Measurements from ENCODE around the gene BIRC5. TPM values are rescaled to one million over a fixed set of nuclear protein-coding genes. Genes with fewer than 3 reads are reported as not detected.
A peak's percentile ranks its signal among the peaks of the same experiment; 100 is the strongest.
"Not testable (repeated sequence)": the region's sequence is repeated elsewhere in the genome, so short reads cannot be mapped to it uniquely, and the experiment has no call there.

BIRC5 gene
- total RNA-seq, 4 donors from 2014 or later, result 1.2 to 7.9 (median 3.6) TPM

- H3K27me3 ChIP-seq, result peaks cover 3% of the 10 kb centered on the region
- H3K4me1 ChIP-seq, result peaks cover 0 to 30% (median 24%) of the 10 kb centered on the region in 4 donors
- no peaks in the 10 kb centered on the region for H3K9me3 ChIP-seq
- peak; percentile 87 for DNase-seq
- peak overlapping the region; percentile 15 to 80 (median 59) for H3K27ac ChIP-seq
- 9% methylated on average over 21 of the region's 27 CpGs; no CpG with 5 or more reads in 1 of the 2 donors for WGBS, 2 donors (ENCODE audit: low coverage in 1 of 2)
- H3K4me3 ChIP-seq, result no peak overlapping the region
- intact Hi-C loops (cut with DNase I; ENCODE audit: low total_unique reads) (loop anchor here (10.0 kb wide), 1 partner anchor 136 kb away; no protein-coding TSS in a partner anchor), in situ Hi-C loops (cut with MboI; ENCODE audit: low pct_ligation_motif_present in 1 of 4, low pct_unique_long_range_greater_than_20kb in 1 of 4, low sequenced_read_pairs in 3 of 4) (no loop called here)
- no peak for TF ChIP-seq POLR2A (IDR thresholded peaks at IDR 0.05)
- TF ChIP-seq EP300 (IDR thresholded peaks at IDR 0.05; ENCODE audit: low read depth), result no peak
- TF ChIP-seq POLR2AphosphoS5 (IDR thresholded peaks at IDR 0.05), result peak in 1 of 3 donors; percentile 13
- TF ChIP-seq CTCF (IDR thresholded peaks at IDR 0.05), result peak; percentile 98 to 99 (median 99)
- H3K36me3 ChIP-seq, result no peaks in the 10 kb centered on the region
Observed at GRCh38 chr17:78250891-78251772, 37.1 kb downstream of the BIRC5 start.

- no peaks in the 10 kb centered on the region for H3K36me3 ChIP-seq
- H3K4me3 ChIP-seq, result no peak overlapping the region
- 43% methylated on average over 6 of the region's 6 CpGs; no CpG with 5 or more reads in 1 of the 2 donors for WGBS, 2 donors (ENCODE audit: low coverage in 1 of 2)
- H3K27ac ChIP-seq, result peak overlapping the region; percentile 15 to 80 (median 59)
- DNase-seq, result no peak
- H3K4me1 ChIP-seq, result peaks cover 0 to 30% (median 24%) of the 10 kb centered on the region in 4 donors
- TF ChIP-seq POLR2A (IDR thresholded peaks at IDR 0.05) (no peak), CTCF (IDR thresholded peaks at IDR 0.05) (no peak), POLR2AphosphoS5 (IDR thresholded peaks at IDR 0.05) (no peak), EP300 (IDR thresholded peaks at IDR 0.05; ENCODE audit: low read depth) (no peak)
- in situ Hi-C loops (cut with MboI; ENCODE audit: low pct_ligation_motif_present in 1 of 4, low pct_unique_long_range_greater_than_20kb in 1 of 4, low sequenced_read_pairs in 3 of 4) (no loop called here), intact Hi-C loops (cut with DNase I; ENCODE audit: low total_unique reads) (loop anchor here (10.0 kb wide), 1 partner anchor 137 kb away; no protein-coding TSS in a partner anchor)
- H3K9me3 ChIP-seq, result no peaks in the 10 kb centered on the region
- peaks cover 3% of the 10 kb centered on the region for H3K27me3 ChIP-seq
Observed at GRCh38 chr17:78251773-78252103, 37.7 kb downstream of the BIRC5 start.

- Histone ChIP-seq H3K36me3 (no peaks in the 10 kb centered on the region), H3K27ac (peak overlapping the region in 2 of 4 donors; percentile 18 to 80), H3K9me3 (no peaks in the 10 kb centered on the region), H3K27me3 (peaks cover 3% of the 10 kb centered on the region), H3K4me1 (peaks cover 0 to 30% (median 24%) of the 10 kb centered on the region in 4 donors), H3K4me3 (no peak overlapping the region)
- 65% methylated on average over 12 of the region's 12 CpGs; no CpG with 5 or more reads in 1 of the 2 donors for WGBS, 2 donors (ENCODE audit: low coverage in 1 of 2)
- intact Hi-C loops (cut with DNase I; ENCODE audit: low total_unique reads), result loop anchor here (10.0 kb wide), 1 partner anchor 137 kb away; no protein-coding TSS in a partner anchor
- DNase-seq, result peak; percentile 69
- in situ Hi-C loops (cut with MboI; ENCODE audit: low pct_ligation_motif_present in 1 of 4, low pct_unique_long_range_greater_than_20kb in 1 of 4, low sequenced_read_pairs in 3 of 4), result no loop called here
- TF ChIP-seq POLR2AphosphoS5 (IDR thresholded peaks at IDR 0.05), result no peak
Observed at GRCh38 chr17:78252111-78252634, 38.1 kb downstream of the BIRC5 start.

- WGBS, 2 donors (ENCODE audit: low coverage in 1 of 2), result 74% methylated on average over 15 of the region's 15 CpGs; no CpG with 5 or more reads in 1 of the 2 donors
- peak overlapping the region in 1 of 4 donors; percentile 80 for H3K27ac ChIP-seq
- no peak for TF ChIP-seq POLR2A (IDR thresholded peaks at IDR 0.05)
- TF ChIP-seq POLR2AphosphoS5 (IDR thresholded peaks at IDR 0.05), result no peak
- TF ChIP-seq EP300 (IDR thresholded peaks at IDR 0.05; ENCODE audit: low read depth), result no peak
- TF ChIP-seq CTCF (IDR thresholded peaks at IDR 0.05), result no peak
- intact Hi-C loops (cut with DNase I; ENCODE audit: low total_unique reads) (loop anchor here (10.0 kb wide), 1 partner anchor 138 kb away; no protein-coding TSS in a partner anchor), in situ Hi-C loops (cut with MboI; ENCODE audit: low pct_ligation_motif_present in 1 of 4, low pct_unique_long_range_greater_than_20kb in 1 of 4, low sequenced_read_pairs in 3 of 4) (no loop called here)
- DNase-seq, result no peak
- peaks cover 3% of the 10 kb centered on the region for H3K27me3 ChIP-seq
- H3K36me3 ChIP-seq, result no peaks in the 10 kb centered on the region
- H3K4me3 ChIP-seq, result no peak overlapping the region
- H3K4me1 ChIP-seq, result peaks cover 0 to 31% (median 26%) of the 10 kb centered on the region in 4 donors
- H3K9me3 ChIP-seq, result no peaks in the 10 kb centered on the region
Observed at GRCh38 chr17:78252701-78253635, 38.9 kb downstream of the BIRC5 start.

GRCh38 chr17:78253636-78253945 is 39.5 kb downstream of the BIRC5 start:
- Histone ChIP-seq H3K4me3 (peak overlapping the region in 3 of 4 donors; percentile 66 to 92 (median 90)), H3K27ac (peak overlapping the region in 3 of 4 donors; percentile 86 to 93 (median 90)), H3K4me1 (peaks cover 0 to 37% (median 29%) of the 10 kb centered on the region in 4 donors)
- H3K36me3 ChIP-seq; H3K27me3 ChIP-seq; DNase-seq; in situ Hi-C loops (cut with MboI; ENCODE audit: low pct_ligation_motif_present in 1 of 4, low pct_unique_long_range_greater_than_20kb in 1 of 4, low sequenced_read_pairs in 3 of 4); H3K9me3 ChIP-seq: not testable (repeated sequence)
- intact Hi-C loops (cut with DNase I; ENCODE audit: low total_unique reads), result loop anchor here (10.0 kb wide), 1 partner anchor 139 kb away; no protein-coding TSS in a partner anchor
- 58 to 74% methylated on average over 10 to 12 of the region's 12 CpGs for WGBS, 2 donors (ENCODE audit: low coverage in 1 of 2)
